SK-N-SH (cell line): Measurements from ENCODE around the gene DIS3L2. TPM values are rescaled to one million over a fixed set of nuclear protein-coding genes. Genes with fewer than 3 reads are reported as not detected.

Experiments
- CTCF ChIA-PET: fragments of 300-600, 350-600 bp; formaldehyde crosslinking; extraction: SDS; loops from one replicate; lab custom pipeline; 2021; lab: Yijun Ruan, JAX
- POLR2A ChIA-PET: fragments of 350-600 bp; sonication (Branson Sonifier 250); formaldehyde crosslinking; extraction: SDS; loops from one replicate; lab custom pipeline; 2020; ENCODE audit warnings: antibody characterized with exemption, inconsistent platforms; lab: Yijun Ruan, JAX
- DNase-seq: peaks from one replicate; pipeline ENCODE4 v3.0.0; 2012
- H2AFZ ChIP-seq: fragments of 200-600 bp; sonication (generic); 2 replicates; pipeline ENCODE4 v1.8.1; 2016; ENCODE audit warnings: antibody characterized with exemption, mild to moderate bottlenecking, low read depth
- H3F3A ChIP-seq: fragments of 200-600 bp; sonication (generic); replicated peaks from 2 replicates; pipeline ENCODE3; 2016; ENCODE audit warnings: antibody characterized with exemption, mild to moderate bottlenecking; ENCODE audit not compliant: insufficient read depth
- H3K27ac ChIP-seq, 2 experiments: fragments of 200-500 bp in 1 of 2; fragments of 200-600 bp in 1 of 2; sonication (Bioruptor generic) in 1 of 2; sonication (generic), shearing (Covaris generic) in 1 of 2; 2 replicates each; pipeline versions ENCODE4 v1.5.1 to v1.6.1; 2014 to 2016; ENCODE audit warnings: low read depth in 2 of 2, inconsistent platforms in 1 of 2, low read length in 1 of 2, mild to moderate bottlenecking in 1 of 2, mixed read lengths in 1 of 2
- H3K27me3 ChIP-seq: fragments of 200-600 bp; sonication (generic), shearing (Covaris generic); 2 replicates; pipeline ENCODE4 v1.6.1; 2016; ENCODE audit warnings: mixed run types; ENCODE audit not compliant: insufficient read depth
- H3K36me3 ChIP-seq, 2 experiments: fragments of 200-500 bp in 1 of 2; fragments of 200-600 bp in 1 of 2; sonication (Bioruptor generic) in 1 of 2; sonication (generic) in 1 of 2; replicated peaks in 1 of 2; 2 replicates each; pipeline versions ENCODE3 to v1.5.1; 2014 to 2016; ENCODE audit warnings: low read length in 1 of 2, mild to moderate bottlenecking in 1 of 2; ENCODE audit not compliant: insufficient read depth in 2 of 2, control insufficient read depth in 1 of 2
- H3K4me1 ChIP-seq, 2 experiments: fragments of 200-500 bp in 1 of 2; fragments of 200-600 bp in 1 of 2; sonication (Bioruptor generic) in 1 of 2; sonication (generic), shearing (Covaris generic) in 1 of 2; 2 replicates each; pipeline versions ENCODE4 v1.5.1 to v1.6.1; 2014 to 2016; ENCODE audit warnings: low read depth in 1 of 2, low read length in 1 of 2, mixed run types in 1 of 2; ENCODE audit not compliant: insufficient read depth in 2 of 2, control insufficient read depth in 1 of 2
- H3K4me2 ChIP-seq: fragments of 200-600 bp; sonication (generic), shearing (Covaris generic); 2 replicates; pipeline ENCODE4 v1.6.1; 2017; ENCODE audit warnings: mixed run types
- H3K4me3 ChIP-seq, 2 experiments: fragments of 200-500 bp in 1 of 2; fragments of 200-600 bp in 1 of 2; sonication (Bioruptor generic) in 1 of 2; sonication (generic), shearing (Covaris generic) in 1 of 2; 2 replicates each; pipeline versions ENCODE4 v1.5.1 to v1.8.1; 2014 to 2016; ENCODE audit warnings: low read depth in 2 of 2, inconsistent platforms in 1 of 2, low read length in 1 of 2, mild to moderate bottlenecking in 1 of 2, mixed read lengths in 1 of 2, moderate library complexity in 1 of 2
- H3K79me2 ChIP-seq: fragments of 200-600 bp; sonication (generic); 2 replicates; pipeline ENCODE4 v1.8.1; 2017; ENCODE audit warnings: mild to moderate bottlenecking; ENCODE audit not compliant: insufficient read depth
- H3K9ac ChIP-seq: fragments of 200-600 bp; sonication (generic); 2 replicates; pipeline ENCODE4 v1.6.1; 2017; ENCODE audit warnings: mixed run types
- H3K9me2 ChIP-seq: fragments of 200-600 bp; sonication (generic); 2 replicates; pipeline ENCODE4 v1.6.1; 2017; ENCODE audit warnings: mixed run types
- H3K9me3 ChIP-seq: fragments of 200-600 bp; sonication (generic); 2 replicates; pipeline ENCODE4 v1.6.1; 2017; ENCODE audit warnings: mixed run types, mild to moderate bottlenecking, moderate library complexity
- H4K20me1 ChIP-seq: fragments of 200-600 bp; sonication (generic); 2 replicates; pipeline ENCODE4 v1.6.1; 2017; ENCODE audit warnings: mild to moderate bottlenecking, mixed run types; ENCODE audit not compliant: insufficient read depth
- CHD2 ChIP-seq: fragments of 150-350 bp; IDR thresholded peaks from 2 replicates; pipeline ENCODE4 v1.6.1; 2018; ENCODE audit warnings: low read length; ENCODE audit not compliant: partially characterized antibody
- CTCF ChIP-seq: fragments of 200-600 bp; sonication (generic); IDR thresholded peaks from 2 replicates; pipeline ENCODE4 v1.6.1; 2017; ENCODE audit warnings: antibody characterized with exemption, mild to moderate bottlenecking, moderate library complexity
- FOXJ3 ChIP-seq: sonication (generic); formaldehyde crosslinking; IDR thresholded peaks from 2 replicates; pipeline ENCODE4 v1.5.1; 2020; ENCODE audit warnings: mild to moderate bottlenecking, missing genetic modification reagents
- GABPA ChIP-seq: IDR thresholded peaks from 2 replicates; pipeline ENCODE4 v1.4.0; 2012; ENCODE audit warnings: low read depth, mild to moderate bottlenecking
- IRF3 ChIP-seq: fragments of 150-350 bp; IDR thresholded peaks from 2 replicates; pipeline ENCODE4 v1.6.1; 2016; ENCODE audit warnings: mild to moderate bottlenecking, low read depth, low read length
- JUND ChIP-seq: IDR thresholded peaks from 2 replicates; pipeline ENCODE4 v1.4.0; 2012
- MEF2A ChIP-seq: IDR thresholded peaks from 2 replicates; pipeline ENCODE4 v1.4.0; 2012; ENCODE audit warnings: low read depth, borderline replicate concordance
- POLR2AphosphoS5 ChIP-seq: IDR thresholded peaks from 2 replicates; pipeline ENCODE4 v1.6.1; 2012; ENCODE audit warnings: low read depth, low read length
- REST ChIP-seq: IDR thresholded peaks from 2 replicates; pipeline ENCODE4 v1.6.1; 2012; ENCODE audit warnings: mild to moderate bottlenecking, low read depth, low read length, moderate library complexity
- RFX5 ChIP-seq: IDR thresholded peaks from 2 replicates; pipeline ENCODE4 v1.6.1; 2012; ENCODE audit warnings: mild to moderate bottlenecking, improper control_type of control experiment, low read length
- SIN3A ChIP-seq: IDR thresholded peaks from 2 replicates; pipeline ENCODE4 v1.6.1; 2012; ENCODE audit warnings: low read depth, mild to moderate bottlenecking, low read length, moderate library complexity, borderline replicate concordance
- SMC3 ChIP-seq: IDR thresholded peaks from 2 replicates; pipeline ENCODE4 v1.6.1; 2012; ENCODE audit warnings: low read depth, low read length, improper control_type of control experiment
- TEAD4 ChIP-seq: IDR thresholded peaks from 2 replicates; pipeline ENCODE4 v1.4.0; 2012; ENCODE audit warnings: mild to moderate bottlenecking, borderline replicate concordance; ENCODE audit not compliant: insufficient read depth
- ZBTB33 ChIP-seq: IDR thresholded peaks from 2 replicates; pipeline ENCODE4 v1.4.0; 2012; ENCODE audit warnings: low read depth, borderline replicate concordance
- WGBS: methylation state at CpG from one replicate; pipeline ENCODE4 v1.1.6; 2017; ENCODE audit warnings: low lambda C conversion rate; 5-methylcytosine and 5-hydroxymethylcytosine counted together
- polyA plus RNA-seq, 3 experiments: library from polyadenylated mRNA; depleted of rRNA; stranded (reverse); fragments of >200 nt; gene quantifications; 2 replicates each; pipeline ENCODE4 v1.2.3, GENCODE V29; 2012

DIS3L2 gene
- polyA plus RNA-seq, 1 of the 3 experiments (the other 2 are of a cell fraction), result 17.9 TPM

GRCh38 chr2:232324778-232325177 is 363.3 kb downstream of the DIS3L2 start:
- Histone ChIP-seq H3K4me3 (no peak overlapping the region), H3F3A (no peaks in the 10 kb centered on the region), H3K27ac (no peak overlapping the region), H3K36me3 (no peaks in the 10 kb centered on the region), H2AFZ (no peak overlapping the region), H3K4me2 (no peak overlapping the region), H3K9me2 (no peaks in the 10 kb centered on the region), H3K79me2 (no peaks in the 10 kb centered on the region), H3K9ac (no peak overlapping the region), H3K27me3 (no peaks in the 10 kb centered on the region), H4K20me1 (peaks cover 21% of the 10 kb centered on the region), H3K4me1 (peaks cover 0 to 19% of the 10 kb centered on the region in 2 experiments; a peak in 1 of 4 replicates), H3K9me3 (no peaks in the 10 kb centered on the region)
- DNase-seq, result no peak
- 100% methylated on average over 2 of the region's 4 CpGs for WGBS
- no peak for TF ChIP-seq JUND
- no peak for TF ChIP-seq SIN3A
- no peak for TF ChIP-seq ZBTB33
- TF ChIP-seq IRF3, result no peak
- TF ChIP-seq CTCF, result no peak
- no peak for TF ChIP-seq TEAD4
- no peak for TF ChIP-seq GABPA
- TF ChIP-seq FOXJ3 (CRISPR knock-in tag), result no peak
- TF ChIP-seq POLR2AphosphoS5, result no peak
- TF ChIP-seq RFX5, result no peak
- no peak for TF ChIP-seq SMC3
- no peak for TF ChIP-seq REST
- TF ChIP-seq CHD2, result no peak
- TF ChIP-seq MEF2A, result no peak
- ChIA-PET POLR2A (no interaction called here), CTCF (interaction anchor here (0.7 to 13.4 kb wide), 4 partner anchors 32 to 418 kb away, joined by 3 to 214 read pairs (median 6); partner anchors contain the start of gene NPPC)
